SW 1271 (cell line): Measurements from ENCODE around the gene DOLK.
"Not testable (repeated sequence)": the region's sequence is repeated elsewhere in the genome, so short reads cannot be mapped to it uniquely, and the experiment has no call there.

ENCODE experiments used
- DNase-seq, 2 experiments: peaks; one replicate each; lab custom pipeline; 2025; lab: John Stamatoyannopoulos, UW

DOLK gene

DNA sequence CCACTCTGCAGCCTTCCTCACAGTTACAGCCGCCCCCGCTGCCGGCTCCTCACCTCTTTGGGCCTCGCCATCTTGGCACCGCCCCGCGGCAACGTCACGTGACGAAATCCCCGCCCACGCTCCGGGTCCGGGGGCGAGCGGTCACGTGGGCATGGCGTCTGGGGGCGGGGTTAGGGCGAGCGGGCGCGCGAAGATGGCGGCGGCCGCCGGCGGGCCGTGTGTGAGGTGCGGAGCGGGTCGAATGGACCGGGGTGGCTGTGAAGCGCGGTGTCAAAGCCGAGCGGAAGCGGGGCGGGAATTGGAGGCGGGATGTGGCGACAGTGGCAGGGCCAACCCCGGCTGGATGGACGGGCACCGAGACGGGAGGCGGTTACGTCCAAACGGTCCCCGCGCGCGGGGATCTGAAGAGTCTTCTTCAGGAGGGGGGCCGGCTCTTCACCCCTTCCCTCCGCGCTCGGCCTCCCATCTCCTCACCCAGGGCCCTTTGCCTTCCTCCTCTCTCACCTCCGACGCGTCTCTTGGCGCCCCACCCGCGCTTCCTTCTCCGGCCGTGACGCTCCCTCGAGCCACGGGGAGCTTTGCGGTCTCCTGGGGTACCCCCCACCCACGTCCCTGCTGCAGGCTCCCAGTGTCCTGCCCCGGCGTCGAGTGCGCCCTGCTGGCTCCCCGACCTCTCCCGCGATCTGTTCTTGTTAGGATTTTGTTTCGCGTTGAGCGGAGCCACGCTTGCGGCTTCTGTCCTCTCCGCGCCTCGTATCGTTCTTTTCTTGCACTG lies at the start of gene DOLK, which contains the start of gene NUP188:
Gene DOLK (minus strand): TSS at position 77 of the 775 bp plus-strand sequence. CDS start 300 bp downstream, outside the sequence.
Gene NUP188 (plus strand): TSS at position 173 of the 775 bp plus-strand sequence. CDS start 21 bp downstream, at position 194.
- DNase-seq, result peak; percentile 83 to 86

- no peak for DNase-seq
These were observed 48.4 kb upstream of the DOLK start for GRCh38 chr9:128995791-128996190.

- DNase-seq, result peak in 1 of 2 experiments; percentile 19
These were observed 45.6 kb upstream of the DOLK start for GRCh38 chr9:128992995-128993394.

DNA sequence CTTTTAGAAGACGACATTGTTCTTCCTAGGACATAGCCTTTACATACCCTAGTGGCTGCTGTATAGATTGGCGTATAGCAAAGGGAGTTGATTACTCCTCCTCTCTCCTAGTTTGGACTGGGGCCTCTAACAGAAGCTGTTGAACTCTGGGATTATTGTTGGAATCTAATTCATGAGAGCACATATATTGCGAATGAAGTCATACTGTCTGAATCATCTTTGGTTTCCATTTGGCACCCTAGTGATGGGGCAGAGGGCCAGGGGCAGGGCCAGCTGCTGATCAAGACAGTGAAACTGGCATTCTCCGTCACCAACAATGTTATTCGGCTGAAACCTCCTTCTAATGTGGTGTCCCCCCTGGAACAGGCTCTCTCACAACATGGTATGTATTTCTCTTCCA lies 40.4 kb upstream of the DOLK start:
- DNase-seq, result peak in 1 of 2 experiments; percentile 30

DNA sequence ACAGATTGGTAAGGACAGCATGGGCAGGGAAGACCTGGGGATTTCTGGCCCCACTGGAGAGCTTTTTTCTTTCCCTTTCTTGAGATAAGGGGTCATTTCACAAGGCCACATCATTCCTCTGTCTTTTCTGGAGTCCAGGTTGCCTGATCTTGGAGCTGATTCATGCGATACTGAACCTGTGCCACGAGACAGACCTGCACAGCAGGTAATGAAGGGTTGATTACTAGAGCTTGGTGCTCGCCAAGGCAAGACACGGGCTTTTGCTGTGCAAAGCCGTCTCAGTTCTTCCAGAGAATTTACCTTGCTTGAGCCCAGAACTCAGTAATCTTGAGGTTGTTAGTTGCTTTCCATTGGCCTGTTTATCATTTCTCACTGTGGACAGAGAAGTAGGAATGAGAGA lies 39.3 kb upstream of the DOLK start:
- DNase-seq, result no peak

DNA sequence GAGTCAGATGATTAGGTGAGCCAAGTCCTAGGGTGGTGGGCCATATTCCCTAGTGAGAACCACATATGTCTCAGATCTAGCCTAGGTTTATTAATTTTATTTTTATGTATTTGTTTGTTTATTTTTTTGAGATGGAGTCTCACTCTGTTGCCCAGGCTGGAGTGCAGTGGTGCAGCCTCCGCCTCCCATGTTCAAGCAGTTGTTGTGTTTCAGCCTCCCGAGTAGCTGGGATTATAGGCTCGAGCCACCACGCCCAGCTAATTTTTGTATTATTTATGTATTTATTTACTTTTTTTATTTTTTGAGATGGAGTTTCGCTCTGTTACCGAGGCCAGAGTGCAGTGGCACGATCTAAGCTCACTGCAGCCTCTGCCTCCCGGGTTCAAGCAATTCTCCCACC lies 36.1 kb upstream of the DOLK start:
- no peak for DNase-seq

DNA sequence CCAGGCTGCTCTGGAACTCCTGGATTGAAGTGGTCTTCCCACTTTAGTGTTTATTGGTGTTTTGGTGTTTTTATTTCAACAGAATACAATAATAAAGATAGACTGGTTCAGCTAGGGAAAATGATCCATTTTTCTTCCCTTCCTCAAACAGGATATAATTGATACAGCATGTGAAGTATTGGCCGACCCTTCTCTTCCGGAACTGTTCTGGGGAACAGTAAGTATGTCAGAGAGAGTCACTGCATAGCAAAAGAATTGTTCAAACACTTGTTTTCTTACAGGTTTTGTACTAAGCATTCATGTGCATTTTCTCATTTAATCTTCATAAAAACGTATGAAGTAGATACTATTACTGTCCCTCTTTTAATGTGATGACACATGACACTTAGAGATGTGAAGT lies 31.7 kb upstream of the DOLK start:
- DNase-seq, result no peak

DNA sequence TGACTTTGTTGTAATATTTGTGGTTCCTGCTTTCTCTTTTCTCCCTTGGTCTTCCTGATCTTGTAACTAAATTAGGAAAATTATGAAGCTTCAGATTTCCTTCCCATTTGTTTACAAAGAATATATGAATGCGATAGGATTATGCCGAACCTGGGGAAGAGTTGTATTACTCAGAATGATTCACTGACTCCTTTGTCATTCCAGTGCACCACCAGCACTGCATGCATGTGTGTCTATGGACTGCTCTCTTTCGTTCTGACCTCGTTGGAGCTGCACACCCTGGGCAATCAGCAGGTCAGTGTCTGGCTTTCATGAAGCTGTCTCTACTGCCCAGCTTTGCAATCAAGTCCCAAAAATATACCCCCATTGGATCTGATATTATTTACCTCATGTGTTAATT lies 25.6 kb upstream of the DOLK start:
- DNase-seq, result no peak

DNA sequence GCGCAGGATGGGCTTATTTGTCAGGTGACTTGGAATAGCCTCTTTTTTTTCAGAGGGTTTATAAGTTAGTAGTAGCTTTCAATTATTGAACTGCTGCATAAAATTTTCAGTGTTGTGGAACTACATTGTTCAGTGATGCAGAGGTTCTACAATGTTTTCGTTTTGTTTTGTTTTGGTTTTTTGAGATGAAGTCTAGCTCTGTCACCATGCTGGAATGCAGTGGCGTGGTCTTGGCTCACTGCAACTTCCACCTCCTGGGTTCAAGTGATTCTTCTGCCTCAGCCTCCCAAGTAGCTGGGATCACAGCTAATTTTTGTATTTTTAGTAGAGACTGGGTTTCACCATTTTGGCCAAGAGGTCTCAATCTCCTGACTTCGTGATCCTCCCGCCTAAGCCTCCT lies 22.1 kb upstream of the DOLK start:
- DNase-seq, result no peak

- not testable (repeated sequence) for DNase-seq
These were observed 14.0 kb upstream of the DOLK start for GRCh38 chr9:128961403-128961802.

- DNase-seq, result no peak
These were observed 201 bp downstream of the DOLK start for GRCh38 chr9:128947277-128947526.

DNA sequence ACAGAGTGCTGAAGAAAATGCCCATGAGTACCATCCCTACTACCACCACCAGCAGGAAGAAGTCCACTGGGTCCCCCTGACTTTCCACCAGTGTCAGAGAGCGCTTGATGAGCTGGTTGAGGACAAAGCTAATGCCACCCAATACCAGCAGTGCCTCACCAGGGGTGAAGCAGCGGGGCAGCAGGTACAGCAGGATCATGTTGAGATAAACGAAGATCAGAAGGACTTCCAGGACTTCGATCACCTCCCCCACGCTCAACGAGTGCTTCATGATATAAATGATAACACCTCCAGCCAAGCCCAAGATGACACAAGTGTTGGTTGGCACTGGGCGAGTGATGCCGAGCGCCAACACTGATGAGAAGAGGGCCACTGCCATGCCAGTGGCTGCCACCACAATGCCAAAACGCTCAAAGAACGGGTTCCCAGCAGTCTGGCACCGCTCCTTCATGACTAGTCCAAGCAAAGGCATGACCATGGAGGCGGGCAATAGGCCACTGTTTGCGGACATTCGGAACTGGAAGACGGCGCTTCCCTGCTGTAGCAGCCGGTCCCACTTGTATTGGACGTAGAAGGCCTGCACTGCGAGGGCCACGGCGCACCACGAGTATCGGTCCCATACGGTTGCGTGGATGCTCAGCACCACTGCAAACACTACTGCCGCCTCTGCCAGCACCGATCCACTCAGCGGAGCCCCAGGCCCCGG lies 679 bp downstream of the DOLK start:
- DNase-seq, result peak in 1 of 2 experiments; percentile 46

- DNase-seq, result no peak
These were observed 1.5 kb downstream of the DOLK start for GRCh38 chr9:128945798-128946501.

GRCh38 chr9:128944966-128945365 lies 2.4 kb downstream of the DOLK start:
- not testable (repeated sequence) for DNase-seq

GRCh38 chr9:128943832-128944620 lies 3.4 kb downstream of the DOLK start:
- no peak for DNase-seq

- no peak for DNase-seq
These were observed 6.3 kb downstream of the DOLK start for GRCh38 chr9:128940946-128941755.

- DNase-seq, result no peak
These were observed 7.0 kb downstream of the DOLK start for GRCh38 chr9:128940271-128940921.

- DNase-seq, result no peak
These were observed 9.9 kb downstream of the DOLK start for GRCh38 chr9:128937310-128938165.

DNA sequence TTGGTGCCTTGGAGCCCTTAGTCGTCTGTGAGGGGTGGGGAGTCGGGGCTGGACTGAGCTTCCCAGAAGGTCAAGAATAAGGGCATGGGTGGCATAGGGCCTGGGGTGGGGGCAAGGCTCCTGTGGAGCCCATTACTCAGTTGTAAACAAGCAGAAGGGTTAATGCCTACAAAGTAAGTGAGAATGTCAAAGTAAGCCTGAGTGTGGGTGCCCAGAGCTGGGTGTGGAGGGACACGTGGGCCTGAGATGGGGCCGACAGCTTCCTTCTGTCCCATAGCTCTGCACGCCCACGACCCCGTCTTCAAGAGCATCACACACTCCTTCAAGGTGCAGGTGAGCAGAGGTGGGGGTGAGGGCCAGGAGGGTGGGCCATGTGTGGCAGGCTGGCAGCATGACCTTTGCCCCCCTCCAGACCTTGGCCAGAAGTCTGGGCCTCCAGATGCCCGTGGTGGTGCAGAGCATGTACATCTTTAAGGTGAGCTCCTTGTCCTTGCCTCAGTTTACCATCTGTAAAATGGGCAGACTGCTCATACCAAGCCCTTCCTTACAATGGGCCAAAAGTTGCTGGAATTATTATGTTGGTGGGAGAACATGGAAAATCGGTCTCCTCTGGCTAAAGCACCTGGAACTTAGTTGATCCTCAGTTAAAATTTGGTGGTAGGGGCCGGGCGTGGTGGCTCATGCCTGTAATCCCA lies 11.1 kb downstream of the DOLK start:
- DNase-seq, result no peak
